Neutrophil (primary cell): ENCODE results near the gene GLB1L3.

ENCODE experiments used
- H3K27ac ChIP-seq: fragments of 200-600 bp; sonication (generic); 2 replicates; pipeline ENCODE4 v1.5.1; 2016; ENCODE audit warnings: mild to moderate bottlenecking, moderate library complexity
- H3K27me3 ChIP-seq: fragments of 200-600 bp; sonication (generic); 2 replicates; pipeline ENCODE4 v1.6.0; 2016; ENCODE audit warnings: mild to moderate bottlenecking
- H3K36me3 ChIP-seq: fragments of 200-600 bp; sonication (generic); 2 replicates; pipeline ENCODE4 v1.5.1; 2017
- H3K4me1 ChIP-seq, 2 experiments: fragments of 200-600 bp in 1 of 2; sonication (generic) in 1 of 2; 1 replicate in 1 of 2; 2 replicates in 1 of 2; pipeline versions ENCODE4 v1.5.1 to v1.6.1; 2013 to 2016; ENCODE audit warnings: low read depth in 1 of 2, low read length in 1 of 2, mild to moderate bottlenecking in 1 of 2, moderate library complexity in 1 of 2; ENCODE audit not compliant: control insufficient read depth in 1 of 2, insufficient read depth in 1 of 2
- H3K4me3 ChIP-seq, 2 experiments: fragments of 200-600 bp in 1 of 2; sonication (generic) in 1 of 2; 1 replicate in 1 of 2; 2 replicates in 1 of 2; pipeline ENCODE4 v1.5.1; 2013 to 2016; ENCODE audit warnings: low read depth in 1 of 2, low read length in 1 of 2, mild to moderate bottlenecking in 1 of 2, moderate library complexity in 1 of 2
- H3K9me3 ChIP-seq: fragments of 200-600 bp; sonication (generic); 2 replicates; pipeline ENCODE4 v1.5.1; 2016
- TF ChIP-seq, protein P1 (sequence below): fragments of 200-600 bp; sonication (generic); IDR thresholded peaks from 2 replicates; pipeline ENCODE4 v1.5.1; 2016; ENCODE audit warnings: antibody characterized with exemption

The GLB1L3 gene

GRCh38 chr11:134362192-134362901, 86.2 kb downstream of the GLB1L3 start:
- TF ChIP-seq, protein P1, sequence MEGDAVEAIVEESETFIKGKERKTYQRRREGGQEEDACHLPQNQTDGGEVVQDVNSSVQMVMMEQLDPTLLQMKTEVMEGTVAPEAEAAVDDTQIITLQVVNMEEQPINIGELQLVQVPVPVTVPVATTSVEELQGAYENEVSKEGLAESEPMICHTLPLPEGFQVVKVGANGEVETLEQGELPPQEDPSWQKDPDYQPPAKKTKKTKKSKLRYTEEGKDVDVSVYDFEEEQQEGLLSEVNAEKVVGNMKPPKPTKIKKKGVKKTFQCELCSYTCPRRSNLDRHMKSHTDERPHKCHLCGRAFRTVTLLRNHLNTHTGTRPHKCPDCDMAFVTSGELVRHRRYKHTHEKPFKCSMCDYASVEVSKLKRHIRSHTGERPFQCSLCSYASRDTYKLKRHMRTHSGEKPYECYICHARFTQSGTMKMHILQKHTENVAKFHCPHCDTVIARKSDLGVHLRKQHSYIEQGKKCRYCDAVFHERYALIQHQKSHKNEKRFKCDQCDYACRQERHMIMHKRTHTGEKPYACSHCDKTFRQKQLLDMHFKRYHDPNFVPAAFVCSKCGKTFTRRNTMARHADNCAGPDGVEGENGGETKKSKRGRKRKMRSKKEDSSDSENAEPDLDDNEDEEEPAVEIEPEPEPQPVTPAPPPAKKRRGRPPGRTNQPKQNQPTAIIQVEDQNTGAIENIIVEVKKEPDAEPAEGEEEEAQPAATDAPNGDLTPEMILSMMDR: no peak
- H3K9me3 ChIP-seq: no peaks in the 10 kb centered on the region
- H3K4me1 ChIP-seq: no peaks in the 10 kb centered on the region
- no peaks in the 10 kb centered on the region for H3K36me3 ChIP-seq
- H3K4me3 ChIP-seq: no peak overlapping the region
- H3K27ac ChIP-seq: no peak overlapping the region
- peaks cover 15% of the 10 kb centered on the region for H3K27me3 ChIP-seq

GRCh38 chr11:134363161-134363560, 87.0 kb downstream of the GLB1L3 start:
- Histone ChIP-seq H3K36me3 (no peaks in the 10 kb centered on the region), H3K27ac (no peak overlapping the region), H3K27me3 (peaks cover 15% of the 10 kb centered on the region), H3K4me3 (no peak overlapping the region), H3K9me3 (no peaks in the 10 kb centered on the region), H3K4me1 (no peaks in the 10 kb centered on the region)
- TF ChIP-seq, protein P1: no peak

DNA sequence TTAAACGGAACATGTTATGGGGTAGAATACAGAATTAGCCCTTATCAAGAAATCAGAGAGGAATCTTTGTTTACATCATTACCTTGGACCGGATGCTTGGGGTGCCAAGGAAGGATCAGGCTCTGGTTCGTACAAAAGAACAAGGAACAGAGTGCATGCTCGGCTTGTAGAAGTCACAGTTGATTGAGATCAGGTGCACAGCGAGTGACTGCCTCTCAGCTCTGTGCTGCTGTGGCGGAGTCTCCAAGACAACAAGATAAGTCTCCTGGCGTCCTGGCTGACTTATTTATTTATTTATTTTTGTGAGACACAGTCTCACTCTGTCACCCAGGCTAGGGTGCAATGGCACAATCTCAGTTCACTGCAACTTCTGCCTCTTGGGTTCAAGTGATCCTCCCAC, 87.4 kb downstream of the GLB1L3 start:
- Histone ChIP-seq H3K4me3 (no peak overlapping the region), H3K27ac (no peak overlapping the region), H3K36me3 (no peaks in the 10 kb centered on the region), H3K4me1 (no peaks in the 10 kb centered on the region), H3K27me3 (peaks cover 15% of the 10 kb centered on the region), H3K9me3 (no peaks in the 10 kb centered on the region)
- TF ChIP-seq, protein P1: no peak

GRCh38 chr11:134364261-134364660, 88.1 kb downstream of the GLB1L3 start:
- TF ChIP-seq, protein P1: no peak
- Histone ChIP-seq H3K4me1 (no peaks in the 10 kb centered on the region), H3K27me3 (peaks cover 15% of the 10 kb centered on the region), H3K27ac (no peak overlapping the region), H3K9me3 (no peaks in the 10 kb centered on the region), H3K36me3 (no peaks in the 10 kb centered on the region), H3K4me3 (no peak overlapping the region)

DNA sequence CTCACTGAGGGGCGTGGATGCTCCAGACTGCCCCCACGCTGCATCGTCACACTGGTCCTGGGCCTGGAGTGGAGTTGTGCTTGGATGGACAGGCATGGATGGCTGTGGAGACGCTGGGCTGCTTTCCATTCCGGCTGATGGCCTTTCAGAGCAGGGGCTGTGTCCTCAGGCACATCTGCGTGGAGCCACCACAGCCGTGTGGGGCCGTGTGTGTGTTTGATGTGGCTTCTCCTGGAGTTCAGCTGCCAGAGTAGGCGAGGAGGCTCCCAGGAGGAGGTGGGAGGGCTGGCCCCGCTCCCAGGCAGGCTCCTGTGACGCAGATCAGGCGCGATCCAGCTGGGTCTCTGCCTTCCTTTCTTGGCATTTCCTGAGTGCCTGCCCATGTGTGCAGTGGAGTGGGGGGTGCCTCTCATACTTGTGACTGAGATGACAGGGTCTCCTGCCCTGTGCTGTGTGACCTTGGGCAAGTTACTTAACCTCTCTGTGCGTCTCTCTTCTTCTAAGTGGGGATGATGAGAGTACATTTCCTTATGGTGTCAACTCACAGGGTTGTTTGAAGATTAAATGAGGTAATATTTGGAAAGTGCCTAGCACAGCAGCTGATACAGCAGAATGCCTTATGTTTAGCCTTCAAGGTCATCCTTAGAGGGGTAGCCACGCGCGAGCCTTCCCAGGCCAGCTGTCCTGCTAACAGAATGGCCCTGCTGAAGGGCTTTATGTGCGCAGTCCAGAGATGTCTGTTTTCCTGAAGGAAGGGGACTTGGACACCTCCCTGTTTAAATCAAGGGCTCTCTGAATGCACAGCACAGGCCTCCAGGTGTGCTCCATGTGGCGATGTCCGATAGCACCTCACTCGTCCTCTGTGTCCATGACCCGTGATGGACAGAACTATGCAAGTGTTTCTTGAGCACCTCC, 89.1 kb downstream of the GLB1L3 start:
- H3K36me3 ChIP-seq: no peaks in the 10 kb centered on the region
- no peaks in the 10 kb centered on the region for H3K9me3 ChIP-seq
- H3K4me3 ChIP-seq: no peak overlapping the region
- TF ChIP-seq, protein P1: no peak
- peaks cover 7% of the 10 kb centered on the region for H3K27me3 ChIP-seq
- H3K27ac ChIP-seq: no peak overlapping the region
- H3K4me1 ChIP-seq: no peaks in the 10 kb centered on the region
